Upper lobe of left lung (tissue), 4 donors: ENCODE data around the gene PDPR.
"Not testable (repeated sequence)": the region's sequence is repeated elsewhere in the genome, so short reads cannot be mapped to it uniquely, and the experiment has no call there.

Experiments used
- CTCF ChIP-seq, 6 experiments: fragments of 450-650 bp in 4 of 6; fragments of 200-600 bp in 2 of 6; sonication (generic) in 2 of 6; IDR thresholded peaks; one replicate each; pipeline ENCODE4 v1.5.1; 2016 to 2019; ENCODE audit warnings: antibody characterized with exemption in 6 of 6
- EP300 ChIP-seq, 4 donors: sonication (generic); formaldehyde crosslinking; IDR thresholded peaks; one replicate each; pipeline ENCODE4 v1.5.1; 2017; ENCODE audit warnings: antibody characterized with exemption in 4 of 4, control low read depth in 2 of 4
- POLR2A ChIP-seq, 4 donors: fragments of 450-650 bp; IDR thresholded peaks; one replicate each; pipeline ENCODE4 v1.5.1; 2016 to 2017; ENCODE audit warnings: antibody characterized with exemption in 4 of 4, mild to moderate bottlenecking in 2 of 4
- POLR2AphosphoS5 ChIP-seq, 2 donors: sonication (generic); formaldehyde crosslinking; IDR thresholded peaks; one replicate each; pipeline ENCODE4 v1.5.1; 2017; ENCODE audit warnings: antibody characterized with exemption in 2 of 2

- TF ChIP-seq POLR2AphosphoS5, POLR2A, CTCF, EP300 (IDR thresholded peaks at IDR 0.05): not testable (repeated sequence)
Observed at GRCh38 chr16:70174387-70174932, 60.3 kb downstream of the PDPR start.
